GM19099 (cell line): ENCODE results near the gene CD6.
A peak's percentile ranks its signal among the peaks of the same experiment; 100 is the strongest.

Source experiments
- POLR2A ChIP-seq: IDR thresholded peaks from 3 replicates; pipeline ENCODE4 v1.6.1; 2011; ENCODE audit warnings: low read depth; ENCODE audit not compliant: insufficient read length; ENCODE audit errors: extremely low read depth

The CD6 gene

GRCh38 chr11:61034704-61035525 lies 63.4 kb downstream of the CD6 start:
- TF ChIP-seq POLR2A = no peak

GRCh38 chr11:61035526-61035835 lies 64.0 kb downstream of the CD6 start:
- TF ChIP-seq POLR2A = no peak

GRCh38 chr11:61037441-61038093 lies 66.1 kb downstream of the CD6 start:
- TF ChIP-seq POLR2A = no peak

- TF ChIP-seq POLR2A = no peak
Measured at GRCh38 chr11:61039916-61040315, 68.4 kb downstream of the CD6 start.

GRCh38 chr11:61041755-61042518 lies 70.5 kb downstream of the CD6 start:
- TF ChIP-seq POLR2A = peak; percentile 41

GRCh38 chr11:61042537-61042936 lies 71.1 kb downstream of the CD6 start:
- TF ChIP-seq POLR2A = no peak

- no peak for TF ChIP-seq POLR2A
Measured at GRCh38 chr11:61042961-61043540, 71.6 kb downstream of the CD6 start.

GRCh38 chr11:61045271-61045670 lies 73.8 kb downstream of the CD6 start:
- TF ChIP-seq POLR2A = no peak

GRCh38 chr11:61046833-61047232 lies 75.4 kb downstream of the CD6 start:
- no peak for TF ChIP-seq POLR2A

GRCh38 chr11:61048368-61049062 lies 77.0 kb downstream of the CD6 start:
- no peak for TF ChIP-seq POLR2A

GRCh38 chr11:61049063-61049377 lies 77.5 kb downstream of the CD6 start:
- TF ChIP-seq POLR2A = no peak

GRCh38 chr11:61049859-61050258 lies 78.4 kb downstream of the CD6 start:
- TF ChIP-seq POLR2A = no peak

- TF ChIP-seq POLR2A = no peak
Measured at GRCh38 chr11:61052182-61052972, 80.9 kb downstream of the CD6 start.

- TF ChIP-seq POLR2A = no peak
Measured at GRCh38 chr11:61053191-61053590, 81.7 kb downstream of the CD6 start.

GRCh38 chr11:61054513-61054912 lies 83.0 kb downstream of the CD6 start:
- no peak for TF ChIP-seq POLR2A
